Right cardiac atrium (tissue), 5 donors: ENCODE data around the gene UBXN2A. TPM values are rescaled to one million over a fixed set of nuclear protein-coding genes. Genes with fewer than 3 reads are reported as not detected.
A peak's percentile ranks its signal among the peaks of the same experiment; 100 is the strongest.
"Not testable (repeated sequence)": the region's sequence is repeated elsewhere in the genome, so short reads cannot be mapped to it uniquely, and the experiment has no call there.

Experiments used
- ATAC-seq, 2 donors: fragments of 200-7000 bp; cut with Tn5 transposase; one replicate each; pipeline versions ENCODE4 v1.8.0 to v1.9.1; 2020; ENCODE audit warnings: moderate library complexity in 2 of 2, mild to moderate bottlenecking in 1 of 2
- DNase-seq, 3 donors: peaks; one replicate each; pipeline ENCODE4 v3.0.0-alpha.2; 2020
- H3K27ac ChIP-seq: one replicate; pipeline ENCODE4 v1.5.1; 2013; ENCODE audit warnings: mild to moderate bottlenecking, low read length, control low read depth, moderate library complexity
- H3K27me3 ChIP-seq: one replicate; pipeline ENCODE4 v1.6.1; 2013; ENCODE audit not compliant: control insufficient read depth, insufficient read depth
- H3K4me1 ChIP-seq: one replicate; pipeline ENCODE4 v1.6.1; 2013; ENCODE audit warnings: low read length; ENCODE audit not compliant: control insufficient read depth, insufficient read depth
- H3K4me3 ChIP-seq: one replicate; pipeline ENCODE4 v1.5.1; 2013; ENCODE audit warnings: low read length, control low read depth
- H3K9me3 ChIP-seq: one replicate; pipeline ENCODE4 v1.6.1; 2013; ENCODE audit warnings: low read length; ENCODE audit not compliant: control insufficient read depth
- WGBS: extraction: QIAGEN DNeasy Blood & Tissue Kit; methylation state at CpG from one replicate; pipeline ENCODE4 v1.1.7; 2013; 5-methylcytosine and 5-hydroxymethylcytosine counted together
- intact Hi-C, 4 donors: fragments of 100-400 bp; cut with DNase I; formaldehyde crosslinking; loops; one replicate each; pipeline versions ENCODE4 v1.11.0 to v1.14.0; 2022 to 2023
- polyA plus RNA-seq: library from polyadenylated mRNA; stranded (reverse); fragments of 200-250 nt; gene quantifications from one replicate; pipeline ENCODE4 v1.2.3, GENCODE V29; 2013
- total RNA-seq, 4 donors: library from RNA; stranded (reverse); fragmentation: NEBNext Ultra II Directional; extraction: Animal tissue kit (Norgen Biotek cat#: 25700); gene quantifications; one replicate each; pipeline ENCODE4 v1.2.1, GENCODE V29; 2021
- donor health status: healthy with polysubstance abuse.
- donor health status: DM: no; HTN: yes; CAD: no.
- donor health status: DM: no; HTN: no; CAD: no.
- donor health status: DM: no; HTN: yes; CAD: no; lungs with severe emphysema.
- donor health status: DM: yes; HTN: yes; CAD: no.

UBXN2A gene
- total and polyA plus RNA-seq, 5 donors, result 14.7 to 27.3 (median 24.2) TPM

GRCh38 chr2:23943666-23944065, 3.4 kb downstream of the UBXN2A start:
- H3K9me3 ChIP-seq, result no peaks in the 10 kb centered on the region
- ATAC-seq (no peak), DNase-seq (no peak)
- 98% methylated on average over 11 of the region's 11 CpGs for WGBS
- peak overlapping the region; percentile 68 for H3K27ac ChIP-seq
- intact Hi-C loops, result no loop called here
- H3K27me3 ChIP-seq, result no peaks in the 10 kb centered on the region
- no peak overlapping the region for H3K4me3 ChIP-seq
- H3K4me1 ChIP-seq, result peaks cover 13% of the 10 kb centered on the region

GRCh38 chr2:23944527-23944926, 4.3 kb downstream of the UBXN2A start:
- DNase-seq, result peak in 2 of 3 donors; percentile 23 to 59
- Histone ChIP-seq H3K4me3 (no peak overlapping the region), H3K27ac (peak overlapping the region; percentile 56), H3K9me3 (no peaks in the 10 kb centered on the region), H3K27me3 (no peaks in the 10 kb centered on the region), H3K4me1 (peaks cover 11% of the 10 kb centered on the region)
- intact Hi-C loops, result no loop called here
- ATAC-seq, result peak; percentile 19 to 42
- 52% methylated on average over 1 of the region's 1 CpG for whole genome bisulfite sequencing

- DNase-seq (no peak), ATAC-seq (no peak)
- intact Hi-C loops, result no loop called here
- peaks cover 10% of the 10 kb centered on the region for H3K4me1 ChIP-seq
- no peak overlapping the region for H3K27ac ChIP-seq
- H3K9me3 ChIP-seq, result no peaks in the 10 kb centered on the region
- no peaks in the 10 kb centered on the region for H3K27me3 ChIP-seq
- no peak overlapping the region for H3K4me3 ChIP-seq
Measured at GRCh38 chr2:23944976-23945375, 4.7 kb downstream of the UBXN2A start.

- ATAC-seq (no peak), DNase-seq (no peak)
- no peak overlapping the region for H3K4me3 ChIP-seq
- H3K27ac ChIP-seq, result no peak overlapping the region
- H3K4me1 ChIP-seq, result peaks cover 8% of the 10 kb centered on the region
- WGBS, result 67% methylated on average over 2 of the region's 2 CpGs
- H3K27me3 ChIP-seq, result no peaks in the 10 kb centered on the region
- intact Hi-C loops, result no loop called here
- no peaks in the 10 kb centered on the region for H3K9me3 ChIP-seq
Measured at GRCh38 chr2:23947350-23947749, 7.1 kb downstream of the UBXN2A start.

- over 99% methylated on average over 3 of the region's 3 CpGs for whole genome bisulfite sequencing
- H3K4me3 ChIP-seq, ATAC-seq, H3K4me1 ChIP-seq, H3K9me3 ChIP-seq, H3K27me3 ChIP-seq, intact Hi-C loops, DNase-seq, H3K27ac ChIP-seq: not testable (repeated sequence)
Measured at GRCh38 chr2:23952558-23952957, 12.3 kb downstream of the UBXN2A start.

- no peaks in the 10 kb centered on the region for H3K9me3 ChIP-seq
- no peak overlapping the region for H3K4me3 ChIP-seq
- no peak overlapping the region for H3K27ac ChIP-seq
- ATAC-seq (no peak), DNase-seq (no peak)
- intact Hi-C loops, result no loop called here
- no peaks in the 10 kb centered on the region for H3K4me1 ChIP-seq
- no peaks in the 10 kb centered on the region for H3K27me3 ChIP-seq
Measured at GRCh38 chr2:23953625-23954024, 13.4 kb downstream of the UBXN2A start.

GRCh38 chr2:23954325-23955014, 14.2 kb downstream of the UBXN2A start:
- no peaks in the 10 kb centered on the region for H3K27me3 ChIP-seq
- H3K4me1 ChIP-seq, result no peaks in the 10 kb centered on the region
- DNase-seq (peak in 2 of 3 donors; percentile 18 to 63), ATAC-seq (peak; percentile 43 to 76)
- no peak overlapping the region for H3K27ac ChIP-seq
- intact Hi-C loops, result no loop called here
- no peaks in the 10 kb centered on the region for H3K9me3 ChIP-seq
- H3K4me3 ChIP-seq, result peak overlapping the region; percentile 28
- whole genome bisulfite sequencing, result 73% methylated on average over 6 of the region's 6 CpGs

- Histone ChIP-seq H3K4me1 (no peaks in the 10 kb centered on the region), H3K4me3 (no peak overlapping the region), H3K27me3 (no peaks in the 10 kb centered on the region), H3K27ac (no peak overlapping the region), H3K9me3 (no peaks in the 10 kb centered on the region)
- DNase-seq (no peak), ATAC-seq (no peak)
- intact Hi-C loops, result no loop called here
- 96% methylated on average over 4 of the region's 4 CpGs for WGBS
Measured at GRCh38 chr2:23967846-23968245, 27.6 kb downstream of the UBXN2A start.

GRCh38 chr2:23976883-23977282, 36.6 kb downstream of the UBXN2A start:
- H3K4me1 ChIP-seq, result no peaks in the 10 kb centered on the region
- H3K27me3 ChIP-seq, result no peaks in the 10 kb centered on the region
- intact Hi-C loops, result no loop called here
- no peak overlapping the region for H3K27ac ChIP-seq
- DNase-seq, result no peak
- ATAC-seq, result no peak
- no peak overlapping the region for H3K4me3 ChIP-seq
- no peaks in the 10 kb centered on the region for H3K9me3 ChIP-seq
- over 99% methylated on average over 8 of the region's 8 CpGs for WGBS

GRCh38 chr2:23988371-23988770, 48.1 kb downstream of the UBXN2A start:
- Histone ChIP-seq H3K4me1 (no peaks in the 10 kb centered on the region), H3K27me3 (no peaks in the 10 kb centered on the region), H3K9me3 (no peaks in the 10 kb centered on the region), H3K27ac (no peak overlapping the region), H3K4me3 (no peak overlapping the region)
- no peak for DNase-seq
- ATAC-seq, result no peak
- 59% methylated on average over 2 of the region's 2 CpGs for WGBS
- intact Hi-C loops, result no loop called here

- DNase-seq (no peak), ATAC-seq (no peak)
- no peaks in the 10 kb centered on the region for H3K9me3 ChIP-seq
- H3K27ac ChIP-seq, result no peak overlapping the region
- intact Hi-C loops, result no loop called here
- 65% methylated on average over 1 of the region's 1 CpG for WGBS
- H3K4me1 ChIP-seq, result no peaks in the 10 kb centered on the region
- H3K27me3 ChIP-seq, result no peaks in the 10 kb centered on the region
- H3K4me3 ChIP-seq, result no peak overlapping the region
Measured at GRCh38 chr2:23992931-23993330, 52.7 kb downstream of the UBXN2A start.

GRCh38 chr2:23993736-23994269, 53.5 kb downstream of the UBXN2A start:
- WGBS, result 97% methylated on average over 8 of the region's 8 CpGs
- intact Hi-C loops, result no loop called here
- Histone ChIP-seq H3K9me3 (no peaks in the 10 kb centered on the region), H3K27me3 (no peaks in the 10 kb centered on the region), H3K27ac (no peak overlapping the region), H3K4me1 (no peaks in the 10 kb centered on the region), H3K4me3 (no peak overlapping the region)
- ATAC-seq (no peak), DNase-seq (no peak)
